IMR-90 (cell line): ENCODE results near the gene FLYWCH1.

Experiments used
- BHLHE40 ChIP-seq: fragments of 150-350 bp; IDR thresholded peaks from 2 replicates; pipeline ENCODE4 v1.6.1; 2016; ENCODE audit warnings: mild to moderate bottlenecking, low read depth, low read length
- CEBPB ChIP-seq: IDR thresholded peaks from 2 replicates; pipeline ENCODE4 v1.6.1; 2012; ENCODE audit warnings: low read depth, low read length, improper control_type of control experiment
- CHD1 ChIP-seq: IDR thresholded peaks from 2 replicates; pipeline ENCODE4 v1.6.1; 2012; ENCODE audit warnings: low read depth, low read length, improper control_type of control experiment
- MAFK ChIP-seq: IDR thresholded peaks from 2 replicates; pipeline ENCODE4 v1.6.1; 2012; ENCODE audit warnings: low read depth, low read length, improper control_type of control experiment
- MXI1 ChIP-seq: IDR thresholded peaks from 2 replicates; pipeline ENCODE4 v1.6.1; 2012; ENCODE audit warnings: low read depth, mild to moderate bottlenecking, low read length, moderate library complexity, borderline replicate concordance
- NFE2L2 ChIP-seq: fragments of 150-350 bp; IDR thresholded peaks from 2 replicates; pipeline ENCODE4 v1.6.1; 2016; ENCODE audit warnings: low read depth, mild to moderate bottlenecking, low read length
- POLR2A ChIP-seq: IDR thresholded peaks from 2 replicates; pipeline ENCODE4 v1.6.1; 2012; ENCODE audit warnings: mild to moderate bottlenecking, low read depth, low read length
- RCOR1 ChIP-seq: IDR thresholded peaks from 2 replicates; pipeline ENCODE4 v1.6.1; 2012; ENCODE audit warnings: mild to moderate bottlenecking, low read length, improper control_type of control experiment; ENCODE audit not compliant: insufficient replicate concordance
- RFX5 ChIP-seq: IDR thresholded peaks from 2 replicates; pipeline ENCODE4 v1.8.0; 2012; ENCODE audit warnings: low read depth, mild to moderate bottlenecking, low read length, moderate library complexity
- TF ChIP-seq, protein P1 (sequence below): conservative IDR thresholded peaks from 2 replicates; pipeline ENCODE4 v1.5.1; 2012; ENCODE audit warnings: mild to moderate bottlenecking, low read depth, low read length, improper control_type of control experiment
- TF ChIP-seq, protein P2 (sequence below): fragments of 150-350 bp; IDR thresholded peaks from 2 replicates; pipeline ENCODE4 v1.6.1; 2017; ENCODE audit warnings: mild to moderate bottlenecking, antibody characterized with exemption, low read length, low read depth
- TF ChIP-seq, protein P3 (sequence below): fragments of 150-350 bp; IDR thresholded peaks from 2 replicates; pipeline ENCODE4 v1.6.1; 2016; ENCODE audit warnings: low read depth, mild to moderate bottlenecking, low read length, moderate library complexity, borderline replicate concordance

DNA sequence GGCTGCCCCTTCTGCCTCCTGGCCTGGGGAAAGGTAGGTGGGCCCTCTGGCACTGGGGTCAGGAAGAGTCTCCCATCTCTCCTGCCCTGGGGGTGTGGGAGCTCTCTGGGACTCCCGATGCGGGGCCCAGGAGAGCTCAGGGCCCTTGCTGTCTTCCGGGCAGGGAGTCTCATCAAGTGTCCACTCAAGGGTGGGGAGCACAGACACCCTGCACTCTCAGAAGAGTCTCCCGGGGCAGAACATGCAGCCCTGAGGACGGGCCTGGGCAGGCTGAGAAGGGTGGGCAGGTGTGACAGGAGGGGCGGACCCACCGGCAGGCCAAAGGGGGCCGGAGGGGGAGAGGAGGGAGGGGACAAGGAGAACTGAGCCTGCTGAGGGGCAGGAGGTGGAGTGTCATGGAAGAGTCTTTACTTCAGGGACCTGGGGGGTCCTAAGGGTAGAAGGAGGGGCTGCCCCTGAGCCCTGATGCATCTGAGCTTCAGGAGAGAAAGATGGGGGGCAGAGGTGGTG lies 76.9 kb downstream of the FLYWCH1 start:
- TF ChIP-seq, protein P1, sequence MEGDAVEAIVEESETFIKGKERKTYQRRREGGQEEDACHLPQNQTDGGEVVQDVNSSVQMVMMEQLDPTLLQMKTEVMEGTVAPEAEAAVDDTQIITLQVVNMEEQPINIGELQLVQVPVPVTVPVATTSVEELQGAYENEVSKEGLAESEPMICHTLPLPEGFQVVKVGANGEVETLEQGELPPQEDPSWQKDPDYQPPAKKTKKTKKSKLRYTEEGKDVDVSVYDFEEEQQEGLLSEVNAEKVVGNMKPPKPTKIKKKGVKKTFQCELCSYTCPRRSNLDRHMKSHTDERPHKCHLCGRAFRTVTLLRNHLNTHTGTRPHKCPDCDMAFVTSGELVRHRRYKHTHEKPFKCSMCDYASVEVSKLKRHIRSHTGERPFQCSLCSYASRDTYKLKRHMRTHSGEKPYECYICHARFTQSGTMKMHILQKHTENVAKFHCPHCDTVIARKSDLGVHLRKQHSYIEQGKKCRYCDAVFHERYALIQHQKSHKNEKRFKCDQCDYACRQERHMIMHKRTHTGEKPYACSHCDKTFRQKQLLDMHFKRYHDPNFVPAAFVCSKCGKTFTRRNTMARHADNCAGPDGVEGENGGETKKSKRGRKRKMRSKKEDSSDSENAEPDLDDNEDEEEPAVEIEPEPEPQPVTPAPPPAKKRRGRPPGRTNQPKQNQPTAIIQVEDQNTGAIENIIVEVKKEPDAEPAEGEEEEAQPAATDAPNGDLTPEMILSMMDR, result no peak
- TF ChIP-seq POLR2A (no peak), MAFK (no peak), CEBPB (no peak), BHLHE40 (no peak), RFX5 (no peak), CHD1 (no peak), RCOR1 (no peak), MXI1 (no peak), NFE2L2 (no peak)
- TF ChIP-seq, protein P2, sequence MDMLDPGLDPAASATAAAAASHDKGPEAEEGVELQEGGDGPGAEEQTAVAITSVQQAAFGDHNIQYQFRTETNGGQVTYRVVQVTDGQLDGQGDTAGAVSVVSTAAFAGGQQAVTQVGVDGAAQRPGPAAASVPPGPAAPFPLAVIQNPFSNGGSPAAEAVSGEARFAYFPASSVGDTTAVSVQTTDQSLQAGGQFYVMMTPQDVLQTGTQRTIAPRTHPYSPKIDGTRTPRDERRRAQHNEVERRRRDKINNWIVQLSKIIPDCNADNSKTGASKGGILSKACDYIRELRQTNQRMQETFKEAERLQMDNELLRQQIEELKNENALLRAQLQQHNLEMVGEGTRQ, result no peak
- TF ChIP-seq, protein P3, sequence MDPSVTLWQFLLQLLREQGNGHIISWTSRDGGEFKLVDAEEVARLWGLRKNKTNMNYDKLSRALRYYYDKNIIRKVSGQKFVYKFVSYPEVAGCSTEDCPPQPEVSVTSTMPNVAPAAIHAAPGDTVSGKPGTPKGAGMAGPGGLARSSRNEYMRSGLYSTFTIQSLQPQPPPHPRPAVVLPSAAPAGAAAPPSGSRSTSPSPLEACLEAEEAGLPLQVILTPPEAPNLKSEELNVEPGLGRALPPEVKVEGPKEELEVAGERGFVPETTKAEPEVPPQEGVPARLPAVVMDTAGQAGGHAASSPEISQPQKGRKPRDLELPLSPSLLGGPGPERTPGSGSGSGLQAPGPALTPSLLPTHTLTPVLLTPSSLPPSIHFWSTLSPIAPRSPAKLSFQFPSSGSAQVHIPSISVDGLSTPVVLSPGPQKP, result no peak
